Inferior parietal cortex (tissue), 1 donor: Measurements from ENCODE around the gene OFD1.

Experiments
- DNase-seq: peaks from one replicate; pipeline ENCODE4 v3.0.0-alpha.2; 2016; ENCODE audit errors: extremely low spot score

Gene OFD1

DNA sequence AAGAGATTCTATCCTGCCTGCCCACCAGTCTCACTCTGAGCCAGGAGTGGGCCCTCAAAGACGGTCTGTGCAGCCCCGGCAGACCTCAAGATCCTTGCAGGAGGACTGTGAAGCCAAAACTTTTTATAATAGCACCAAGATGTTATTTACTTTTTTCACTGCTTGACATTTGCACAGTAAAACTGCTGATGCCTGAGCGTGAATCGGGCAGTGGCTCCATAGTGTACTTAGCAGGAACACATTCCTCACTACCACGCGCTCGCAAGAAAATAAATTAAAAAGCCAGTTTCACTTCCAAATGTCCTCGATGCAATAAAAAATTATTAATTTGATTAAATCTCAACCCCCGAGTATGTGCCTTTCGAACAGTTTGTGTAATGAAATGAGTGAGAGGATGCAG, 59.9 kb downstream of the OFD1 start:
- DNase-seq: no peak

DNA sequence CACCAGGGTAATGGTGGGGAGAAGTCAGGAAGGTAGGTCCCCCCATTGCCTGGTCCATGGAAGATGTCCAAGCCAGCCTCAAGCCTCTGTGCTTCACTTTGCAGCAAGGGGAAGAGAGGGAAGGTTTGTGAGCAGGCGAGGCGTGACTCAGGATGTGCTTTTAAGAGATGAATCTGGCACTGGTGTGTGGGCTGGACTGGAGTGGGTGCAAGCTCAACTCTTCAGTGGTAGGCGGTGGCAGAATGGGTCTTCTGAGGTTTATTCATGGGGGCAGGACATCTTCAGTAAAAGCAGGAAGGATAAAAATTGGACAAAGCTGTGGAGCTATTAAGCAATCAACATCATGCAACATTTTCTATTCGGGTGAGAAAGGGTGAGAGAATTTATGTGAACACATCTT, 63.0 kb downstream of the OFD1 start:
- DNase-seq: no peak

DNA sequence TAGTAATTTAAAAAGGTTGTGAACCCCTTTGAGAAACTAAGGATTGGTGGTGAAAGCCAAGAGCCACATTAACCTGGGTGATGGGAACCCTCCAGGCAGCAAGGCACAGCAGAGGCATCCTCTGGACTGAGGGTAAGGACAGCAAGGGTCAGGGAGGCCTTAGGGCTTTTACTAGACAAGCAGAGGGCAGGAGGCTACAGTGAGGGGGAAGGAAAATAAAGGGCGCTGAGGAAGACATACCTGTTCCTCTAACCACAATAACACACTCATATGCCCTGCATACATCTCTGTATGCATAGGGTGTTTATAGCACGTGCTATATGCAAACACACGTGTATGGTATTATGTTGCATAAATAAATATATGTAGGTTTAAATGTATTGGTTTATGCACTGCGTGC, 63.6 kb downstream of the OFD1 start:
- no peak for DNase-seq

DNA sequence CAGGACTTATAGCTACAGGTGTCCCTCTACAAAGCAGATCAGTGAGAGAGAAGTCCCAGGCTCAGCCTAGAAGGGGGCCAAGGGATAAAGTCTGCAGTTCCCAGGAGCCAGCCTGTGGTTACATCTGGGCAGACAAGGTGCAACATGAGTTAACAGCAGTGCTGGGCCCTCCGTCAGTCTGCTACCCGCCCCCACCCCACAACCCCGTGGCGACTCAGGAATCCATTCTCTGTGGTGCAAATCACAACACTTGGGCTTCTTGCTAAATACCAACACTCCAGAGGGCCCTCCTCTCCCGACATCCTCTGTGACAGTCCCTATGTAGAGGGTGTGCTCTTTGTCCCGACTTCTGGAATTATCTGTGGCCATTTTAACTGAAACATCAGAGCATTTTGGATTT, 68.6 kb downstream of the OFD1 start:
- DNase-seq: no peak

DNA sequence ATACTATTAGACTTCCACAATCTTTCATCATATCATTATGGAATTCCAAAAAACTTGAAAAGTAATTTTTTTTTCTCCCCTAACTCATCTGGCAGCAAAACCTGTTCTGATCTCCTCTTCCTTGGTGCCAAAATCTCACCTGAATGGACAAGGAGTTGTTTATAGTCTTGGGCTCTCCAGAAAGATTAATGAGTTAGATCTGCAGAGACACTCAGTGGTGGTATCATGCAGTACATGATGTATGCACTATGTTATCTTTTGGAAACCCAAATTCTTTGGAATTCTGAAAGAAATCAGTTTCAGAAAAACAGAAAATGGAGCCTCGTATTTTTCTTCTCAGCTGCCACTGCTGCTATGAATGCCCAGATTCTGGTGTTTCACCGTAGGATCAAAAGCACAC, 70.7 kb downstream of the OFD1 start:
- no peak for DNase-seq

DNA sequence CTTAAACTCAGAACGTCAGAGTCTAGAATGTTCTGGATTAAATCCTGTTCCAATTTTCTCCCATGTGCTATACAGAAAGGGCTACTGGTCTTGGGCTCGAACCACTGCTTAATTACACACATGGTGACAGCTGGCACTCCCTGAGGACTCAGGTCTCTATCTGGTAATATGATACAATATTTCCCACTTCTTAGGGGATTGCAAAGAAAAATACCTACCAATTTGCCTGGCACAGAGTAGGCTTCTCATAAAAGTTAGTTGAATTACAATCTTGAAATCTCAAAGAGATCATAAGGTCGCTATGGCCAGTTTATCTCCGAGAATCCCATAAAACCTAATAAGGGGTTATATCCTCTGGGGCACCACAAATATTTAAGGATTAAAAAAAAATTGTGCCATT, 73.7 kb downstream of the OFD1 start:
- no peak for DNase-seq

DNA sequence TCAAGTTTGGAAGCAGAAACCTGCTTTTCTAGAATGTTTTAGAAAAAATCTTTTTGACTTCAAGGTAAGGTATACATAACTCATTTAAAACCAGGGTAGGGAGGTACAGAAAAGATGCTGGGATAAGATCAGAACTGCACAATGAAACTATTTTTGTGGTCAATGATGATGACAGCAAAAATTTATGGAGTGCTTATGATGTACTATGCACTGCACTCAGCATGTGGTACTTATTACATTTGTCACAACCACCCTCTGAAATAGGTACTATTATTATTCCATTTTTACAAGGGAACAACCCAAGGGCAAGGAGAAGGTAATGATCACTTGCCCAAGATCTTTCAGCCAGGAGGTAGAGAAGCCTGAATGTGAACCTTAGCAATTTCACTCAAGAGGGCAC, 74.3 kb downstream of the OFD1 start:
- DNase-seq: no peak

DNA sequence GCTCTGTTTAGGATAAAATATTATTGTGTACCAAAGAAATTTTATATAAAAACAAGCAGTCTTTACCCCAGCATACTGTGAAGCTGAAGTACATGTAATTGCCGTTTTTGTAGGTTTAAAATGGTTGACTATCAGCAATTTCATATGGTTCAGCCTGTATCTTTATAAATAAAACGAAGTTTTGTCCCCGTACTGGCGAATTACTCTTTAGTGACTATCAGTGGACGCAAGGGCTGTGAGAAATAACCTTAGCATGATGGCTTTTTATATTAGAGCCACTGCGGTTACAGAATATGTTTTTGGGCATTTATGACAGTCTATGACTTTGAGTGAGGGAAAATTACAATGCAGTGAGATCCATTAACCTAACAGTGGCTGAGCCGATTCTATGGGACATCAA, 81.1 kb downstream of the OFD1 start:
- no peak for DNase-seq

DNA sequence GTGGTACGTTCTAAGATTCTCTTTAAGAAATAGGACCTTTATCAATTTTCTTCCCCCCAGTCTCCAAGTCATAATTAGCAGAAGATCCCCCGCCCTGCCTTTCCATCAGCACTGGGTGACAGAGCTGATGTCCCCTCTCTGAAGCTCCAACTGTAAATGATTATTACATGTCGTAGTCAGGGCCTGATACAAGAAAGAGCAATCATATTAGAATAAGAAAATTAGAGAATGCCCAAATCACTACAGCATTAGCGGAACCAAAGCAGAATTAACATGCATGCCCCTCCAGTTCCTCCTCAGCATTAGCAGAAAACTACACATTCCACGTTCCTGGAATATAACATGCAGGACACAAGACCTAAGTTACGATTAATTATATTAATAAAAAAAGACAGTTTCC, 81.6 kb downstream of the OFD1 start:
- no peak for DNase-seq

DNA sequence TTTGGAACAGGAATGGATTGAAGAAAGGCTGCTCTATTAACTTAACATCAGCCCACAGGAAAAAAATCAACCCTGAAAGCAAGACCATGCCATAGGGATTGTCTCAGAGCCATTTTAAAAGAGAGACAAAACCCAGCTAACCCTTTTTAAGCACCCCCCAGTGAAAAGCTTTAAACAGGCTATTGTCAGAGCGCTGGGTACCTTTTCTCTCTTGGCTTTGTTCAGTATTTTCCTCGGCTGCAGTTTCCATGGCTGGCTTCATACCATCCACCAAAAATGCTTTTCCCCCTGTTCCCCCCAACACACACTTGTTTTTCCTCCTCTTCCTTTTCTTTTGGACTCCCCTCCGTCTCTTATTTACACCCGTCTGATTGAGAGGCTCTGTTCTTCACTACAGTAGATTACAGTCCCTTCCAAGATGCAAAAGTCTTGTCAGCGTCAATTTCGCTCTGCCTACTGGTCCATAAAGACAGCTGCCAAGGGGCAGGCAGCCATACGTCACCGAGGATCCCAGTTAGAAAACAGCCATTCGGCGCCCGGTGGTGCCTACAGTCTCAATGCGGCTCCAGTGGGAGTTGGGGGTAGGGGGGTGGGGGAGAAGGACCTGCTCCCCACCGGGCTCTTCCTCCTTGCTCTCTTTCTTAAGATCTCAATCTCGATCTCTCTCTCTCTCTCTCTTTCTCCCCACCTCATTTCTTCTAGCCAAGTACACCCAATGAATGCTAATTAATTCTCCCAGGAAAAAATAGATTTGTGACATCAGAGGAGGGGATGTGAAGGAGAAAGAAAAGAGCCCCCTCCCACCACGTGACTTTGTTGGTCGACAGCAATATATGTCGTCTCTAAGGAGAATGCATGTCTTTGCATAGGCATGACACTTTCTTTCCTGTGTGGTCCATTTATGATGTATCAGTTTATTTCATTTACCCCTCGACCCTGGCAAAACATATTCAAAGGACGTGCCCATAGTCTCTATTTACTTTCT, 82.4 kb downstream of the OFD1 start, which contains the start of gene GPM6B:
Gene GPM6B, minus strand, starts transcription at position 451 of the 985 bp plus-strand sequence. Its CDS starts 189 bp downstream, at position 262.
- DNase-seq: no peak
